Breast epithelium (tissue), 4 donors: Measurements from ENCODE around the gene SAMD14. TPM values are rescaled to one million over a fixed set of nuclear protein-coding genes. Genes with fewer than 3 reads are reported as not detected.

Experiments
- DNase-seq, 2 donors: peaks; one replicate each; pipeline ENCODE4 v3.0.0-alpha.2; 2019; ENCODE audit warnings: low spot score in 2 of 2
- H3K27ac ChIP-seq, 2 donors: fragments of 200-600 bp; sonication (generic) in 1 of 2; one replicate each; pipeline ENCODE4 v1.5.1; 2016 to 2019; ENCODE audit warnings: mild to moderate bottlenecking in 1 of 2
- H3K27me3 ChIP-seq, 2 donors: fragments of 200-600 bp; sonication (generic) in 1 of 2; one replicate each; pipeline versions ENCODE4 v1.5.1 to v1.6.0; 2017 to 2019; ENCODE audit warnings: control low read depth in 1 of 2, mild to moderate bottlenecking in 1 of 2
- H3K36me3 ChIP-seq: fragments of 200-600 bp; one replicate; pipeline ENCODE4 v1.5.1; 2019
- H3K4me1 ChIP-seq, 2 donors: fragments of 200-600 bp; sonication (generic); one replicate each; pipeline ENCODE4 v1.5.1; 2016 to 2019; ENCODE audit warnings: control low read depth in 1 of 2
- H3K4me3 ChIP-seq, 3 donors: fragments of 200-600 bp; sonication (generic); 1 replicate in 2 of 3; 2 replicates in 1 of 3; pipeline ENCODE4 v1.5.1; 2016 to 2019; ENCODE audit warnings: mild to moderate bottlenecking in 3 of 3, moderate library complexity in 2 of 3
- H3K9me3 ChIP-seq, 2 donors: fragments of 200-600 bp; sonication (generic) in 1 of 2; one replicate each; pipeline ENCODE4 v1.5.1; 2016 to 2019; ENCODE audit warnings: control low read depth in 1 of 2
- CTCF ChIP-seq, 3 donors: fragments of 450-650 bp; IDR thresholded peaks; one replicate each; pipeline ENCODE4 v1.5.1; 2016 to 2017; ENCODE audit warnings: antibody characterized with exemption in 3 of 3, mild to moderate bottlenecking in 3 of 3, moderate library complexity in 3 of 3
- POLR2A ChIP-seq: fragments of 450-650 bp; IDR thresholded peaks from one replicate; pipeline ENCODE4 v1.6.1; 2016; ENCODE audit warnings: antibody characterized with exemption, mild to moderate bottlenecking, moderate library complexity
- POLR2AphosphoS5 ChIP-seq, 3 donors: sonication (generic); formaldehyde crosslinking; IDR thresholded peaks; one replicate each; pipeline ENCODE4 v1.6.1; 2017; ENCODE audit warnings: antibody characterized with exemption in 3 of 3
- intact Hi-C: fragments of 100-400 bp; cut with DNase I; formaldehyde crosslinking; loops from one replicate; pipeline ENCODE4 v1.15.1; 2023; ENCODE audit warnings: low total_unique reads
- total RNA-seq, 3 donors: library from RNA; depleted of rRNA; stranded (reverse); fragments of >200 nt; gene quantifications; one replicate each; pipeline ENCODE4 v1.1.0, GENCODE V29; 2016

The SAMD14 gene
- total RNA-seq, 3 donors from 2014 or later, result 0.16 to 0.98 TPM; not detected in 1

- no peak for TF ChIP-seq POLR2A
- TF ChIP-seq POLR2AphosphoS5 (IDR thresholded peaks at IDR 0.05), result no peak
- TF ChIP-seq CTCF (IDR thresholded peaks at IDR 0.05), result no peak
- no peak for DNase-seq
- intact Hi-C loops, result no loop called here
- no peaks in the 10 kb centered on the region for H3K36me3 ChIP-seq
- peaks cover 0 to 7% of the 10 kb centered on the region in 2 donors for H3K4me1 ChIP-seq
- no peaks in the 10 kb centered on the region for H3K27me3 ChIP-seq
- H3K27ac ChIP-seq, result no peak overlapping the region
- H3K9me3 ChIP-seq, result no peaks in the 10 kb centered on the region
- no peak overlapping the region for H3K4me3 ChIP-seq
These were observed 35.1 kb upstream of the SAMD14 start for GRCh38 chr17:50165066-50165465.

- H3K36me3 ChIP-seq, result no peaks in the 10 kb centered on the region
- H3K4me3 ChIP-seq, result no peak overlapping the region
- H3K9me3 ChIP-seq, result no peaks in the 10 kb centered on the region
- TF ChIP-seq POLR2A, result no peak
- TF ChIP-seq POLR2AphosphoS5 (IDR thresholded peaks at IDR 0.05), result no peak
- TF ChIP-seq CTCF (IDR thresholded peaks at IDR 0.05), result no peak
- H3K4me1 ChIP-seq, result peaks cover 0 to 7% of the 10 kb centered on the region in 2 donors
- no peak for DNase-seq
- intact Hi-C loops, result no loop called here
- H3K27me3 ChIP-seq, result no peaks in the 10 kb centered on the region
- peak overlapping the region; percentile 29 to 60 for H3K27ac ChIP-seq
These were observed 34.7 kb upstream of the SAMD14 start for GRCh38 chr17:50164697-50164988.

GRCh38 chr17:50163843-50164696, 34.1 kb upstream of the SAMD14 start:
- Histone ChIP-seq H3K36me3 (no peaks in the 10 kb centered on the region), H3K9me3 (no peaks in the 10 kb centered on the region), H3K4me3 (no peak overlapping the region), H3K27ac (peak overlapping the region; percentile 29 to 60), H3K4me1 (peaks cover 0 to 7% of the 10 kb centered on the region in 2 donors), H3K27me3 (no peaks in the 10 kb centered on the region)
- TF ChIP-seq POLR2AphosphoS5 (IDR thresholded peaks at IDR 0.05) (no peak), POLR2A (no peak), CTCF (IDR thresholded peaks at IDR 0.05) (no peak)
- peak in 1 of 2 donors; percentile 81 for DNase-seq
- intact Hi-C loops, result no loop called here

- intact Hi-C loops, result no loop called here
- no peak overlapping the region for H3K27ac ChIP-seq
- no peaks in the 10 kb centered on the region for H3K9me3 ChIP-seq
- DNase-seq, result no peak
- H3K4me3 ChIP-seq, result no peak overlapping the region
- peaks cover 0 to 7% of the 10 kb centered on the region in 2 donors for H3K4me1 ChIP-seq
- no peak for TF ChIP-seq POLR2A
- TF ChIP-seq POLR2AphosphoS5 (IDR thresholded peaks at IDR 0.05), result no peak
- no peak for TF ChIP-seq CTCF (IDR thresholded peaks at IDR 0.05)
- H3K36me3 ChIP-seq, result no peaks in the 10 kb centered on the region
- H3K27me3 ChIP-seq, result no peaks in the 10 kb centered on the region
These were observed 32.7 kb upstream of the SAMD14 start for GRCh38 chr17:50162466-50163254.

GRCh38 chr17:50161911-50162288, 31.9 kb upstream of the SAMD14 start:
- H3K9me3 ChIP-seq, result no peaks in the 10 kb centered on the region
- peaks cover 0 to 7% of the 10 kb centered on the region in 2 donors for H3K4me1 ChIP-seq
- DNase-seq, result no peak
- H3K27ac ChIP-seq, result peak overlapping the region in 1 of 2 donors; percentile 71
- H3K36me3 ChIP-seq, result no peaks in the 10 kb centered on the region
- TF ChIP-seq POLR2AphosphoS5 (IDR thresholded peaks at IDR 0.05) (no peak), CTCF (IDR thresholded peaks at IDR 0.05) (no peak), POLR2A (no peak)
- intact Hi-C loops, result no loop called here
- no peaks in the 10 kb centered on the region for H3K27me3 ChIP-seq
- H3K4me3 ChIP-seq, result peak overlapping the region in 2 of 3 donors; percentile 58 to 69
